Fibroblast of villous mesenchyme (primary cell): Measurements from ENCODE around the gene TCEA3. TPM values are rescaled to one million over a fixed set of nuclear protein-coding genes. Genes with fewer than 3 reads are reported as not detected.

Experiments used
- DNase-seq: peaks from one replicate; pipeline ENCODE4 v3.0.0-alpha.2; 2010; ENCODE audit warnings: low read depth
- H3K4me3 ChIP-seq: 2 replicates; pipeline ENCODE4 v1.5.1; 2011; ENCODE audit warnings: low read depth, mild to moderate bottlenecking, low read length
- CTCF ChIP-seq: IDR thresholded peaks from 2 replicates; pipeline ENCODE4 v1.5.1; 2012; ENCODE audit warnings: low read depth, mild to moderate bottlenecking, low read length; ENCODE audit not compliant: insufficient read depth
- total RNA-seq: library from RNA; depleted of rRNA; stranded (reverse); fragments of >200 nt; gene quantifications from 2 replicates; pipeline ENCODE4 v1.2.3, GENCODE V29; 2012

TCEA3 gene
- total RNA-seq, 1 donor: 8.6 TPM

DNA sequence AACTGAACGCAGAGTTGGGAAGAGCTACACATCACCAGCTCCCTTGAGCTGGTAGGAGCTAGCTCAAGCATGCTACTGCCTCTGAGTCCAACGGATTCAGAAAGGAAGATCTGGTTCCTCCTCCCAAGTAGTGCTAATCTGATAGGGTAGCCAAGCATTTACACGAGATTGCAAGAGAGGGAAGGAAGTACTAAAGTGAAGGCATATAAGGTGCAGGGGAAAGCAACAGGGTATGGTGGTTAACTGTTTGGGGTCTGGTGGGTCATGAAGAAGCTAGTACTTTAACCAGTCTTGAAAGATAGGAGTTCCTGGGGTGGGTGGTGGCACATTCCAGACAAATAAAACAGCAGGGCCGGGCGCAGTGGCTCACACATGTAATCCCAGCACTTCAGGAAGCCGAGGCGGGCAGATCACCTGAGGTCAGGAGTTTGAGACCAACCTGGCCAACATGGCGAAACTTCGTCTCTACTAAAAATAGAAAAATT is 34.7 kb downstream of the TCEA3 start:
- DNase-seq: no peak
- TF ChIP-seq CTCF: no peak
- no peak overlapping the region for H3K4me3 ChIP-seq

DNA sequence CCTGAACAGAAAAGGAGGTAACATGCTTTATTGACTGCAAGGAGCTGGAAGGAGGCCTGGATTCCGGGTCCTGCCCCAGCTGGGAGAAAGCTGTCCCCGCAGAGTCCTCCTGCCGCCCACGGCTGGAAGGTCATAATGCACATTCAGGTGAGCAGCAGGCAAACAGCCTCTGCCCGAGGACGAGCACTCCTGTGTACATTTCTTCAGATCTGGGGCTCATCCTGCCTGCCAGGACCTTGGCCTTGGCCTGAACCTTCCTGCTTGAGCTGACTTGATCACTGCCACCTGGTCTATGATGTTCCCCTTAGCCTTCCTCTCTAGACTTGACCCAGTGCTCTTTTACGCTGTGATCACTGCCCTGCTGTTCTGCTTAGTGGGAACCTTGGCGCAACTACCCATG is 37.1 kb downstream of the TCEA3 start:
- DNase-seq: no peak
- TF ChIP-seq CTCF: no peak
- no peak overlapping the region for H3K4me3 ChIP-seq

- no peak overlapping the region for H3K4me3 ChIP-seq
- TF ChIP-seq CTCF: no peak
- DNase-seq: no peak
Measured at GRCh38 chr1:23385119-23385621, 39.4 kb downstream of the TCEA3 start.

- peak; percentile 84 for DNase-seq
- H3K4me3 ChIP-seq: no peak overlapping the region
- no peak for TF ChIP-seq CTCF
Measured at GRCh38 chr1:23384312-23385058, 40.1 kb downstream of the TCEA3 start.

DNA sequence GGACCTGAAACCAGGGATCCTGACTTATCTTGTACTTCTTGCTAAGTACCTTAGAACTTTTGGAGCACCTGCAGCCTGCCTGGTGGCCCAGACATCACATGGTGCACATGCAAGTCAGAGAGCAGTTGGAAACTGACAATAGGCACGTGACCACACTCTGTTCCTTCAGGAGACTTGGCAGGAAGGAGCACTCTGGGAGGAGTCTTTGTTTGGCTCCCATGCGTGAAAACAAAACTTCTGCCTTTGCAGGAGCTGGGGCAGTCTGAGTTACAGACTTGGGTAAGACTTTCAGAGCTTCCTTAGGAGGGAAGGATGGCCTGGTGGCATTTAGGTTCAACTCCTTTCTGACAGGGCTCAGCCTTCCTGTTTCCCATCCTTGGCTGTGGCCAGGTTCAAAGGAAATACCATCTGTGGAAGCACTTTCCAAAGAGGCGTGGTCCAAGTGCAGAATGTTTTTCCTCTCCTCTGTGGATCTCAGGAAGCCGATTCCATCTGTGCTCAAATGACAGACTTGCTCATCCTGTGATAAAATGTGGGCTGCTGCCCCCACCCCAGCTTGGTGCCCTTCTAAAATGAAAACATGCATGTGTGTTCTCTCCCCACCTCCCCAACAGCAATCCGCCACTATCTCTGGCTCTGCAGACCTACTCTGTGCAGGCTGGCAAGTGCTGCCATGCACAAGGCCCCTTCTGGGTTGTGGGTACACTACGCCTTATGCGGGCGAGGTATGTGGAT is 40.8 kb downstream of the TCEA3 start:
- H3K4me3 ChIP-seq: no peak overlapping the region
- TF ChIP-seq CTCF: no peak
- DNase-seq: no peak

- no peak for TF ChIP-seq CTCF
- no peak for DNase-seq
- no peak overlapping the region for H3K4me3 ChIP-seq
Measured at GRCh38 chr1:23381233-23381885, 43.2 kb downstream of the TCEA3 start.
